DOHH2 (cell line): ENCODE results near the gene PDXK.

ENCODE experiments used
- EZH2phosphoT487 ChIP-seq: fragments of 200-600 bp; sonication (generic); IDR thresholded peaks from 2 replicates; pipeline ENCODE4 v1.6.1; 2017; ENCODE audit warnings: borderline replicate concordance, mild to moderate bottlenecking, antibody characterized with exemption, low read length, moderate library complexity, mixed read lengths
- TF ChIP-seq, protein P1 (sequence below): fragments of 200-600 bp; sonication (generic); IDR thresholded peaks from one replicate; pipeline ENCODE4 v1.5.1; 2014; ENCODE audit warnings: antibody characterized with exemption, mild to moderate bottlenecking, low read depth, low read length; ENCODE audit not compliant: poor library complexity, severe bottlenecking

DNA sequence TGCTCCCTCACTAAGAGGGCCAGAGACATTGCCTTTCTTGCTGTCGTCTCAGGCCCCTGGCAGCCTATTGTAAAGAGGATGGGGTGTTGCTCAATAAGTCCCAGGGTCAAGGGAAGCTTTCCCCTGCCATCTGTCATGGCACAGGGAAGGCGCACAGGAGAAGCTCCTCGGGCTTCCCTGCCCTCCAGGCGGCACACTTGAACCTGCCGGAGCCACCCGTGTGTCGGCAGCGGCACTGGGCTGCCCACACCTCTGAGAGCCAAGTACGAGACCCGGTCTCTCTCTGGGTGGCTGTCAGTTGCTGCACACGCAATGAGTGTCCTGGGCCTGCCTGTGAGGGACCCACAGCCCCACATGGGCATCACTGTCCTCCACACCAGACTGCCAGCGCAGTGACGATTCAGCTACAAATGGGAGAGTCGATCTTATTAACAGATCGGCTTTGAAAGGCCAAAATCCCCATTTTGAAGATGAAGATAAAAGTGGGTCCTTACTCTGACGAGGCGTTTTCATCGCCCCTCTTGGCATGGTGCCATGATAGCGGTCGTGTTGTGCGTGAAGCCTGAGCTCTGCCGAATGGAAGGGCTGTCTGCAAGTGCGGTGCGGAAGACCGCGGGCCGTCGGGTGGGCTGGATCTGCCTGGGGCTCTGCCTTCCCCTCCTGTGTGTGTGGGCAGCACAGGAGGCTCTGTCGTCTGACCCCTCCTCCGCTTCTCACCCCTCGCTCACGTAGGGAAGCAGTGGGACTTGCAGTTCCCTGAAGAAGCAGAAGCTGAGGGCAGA, 29.2 kb upstream of the PDXK start:
- TF ChIP-seq, protein P1, sequence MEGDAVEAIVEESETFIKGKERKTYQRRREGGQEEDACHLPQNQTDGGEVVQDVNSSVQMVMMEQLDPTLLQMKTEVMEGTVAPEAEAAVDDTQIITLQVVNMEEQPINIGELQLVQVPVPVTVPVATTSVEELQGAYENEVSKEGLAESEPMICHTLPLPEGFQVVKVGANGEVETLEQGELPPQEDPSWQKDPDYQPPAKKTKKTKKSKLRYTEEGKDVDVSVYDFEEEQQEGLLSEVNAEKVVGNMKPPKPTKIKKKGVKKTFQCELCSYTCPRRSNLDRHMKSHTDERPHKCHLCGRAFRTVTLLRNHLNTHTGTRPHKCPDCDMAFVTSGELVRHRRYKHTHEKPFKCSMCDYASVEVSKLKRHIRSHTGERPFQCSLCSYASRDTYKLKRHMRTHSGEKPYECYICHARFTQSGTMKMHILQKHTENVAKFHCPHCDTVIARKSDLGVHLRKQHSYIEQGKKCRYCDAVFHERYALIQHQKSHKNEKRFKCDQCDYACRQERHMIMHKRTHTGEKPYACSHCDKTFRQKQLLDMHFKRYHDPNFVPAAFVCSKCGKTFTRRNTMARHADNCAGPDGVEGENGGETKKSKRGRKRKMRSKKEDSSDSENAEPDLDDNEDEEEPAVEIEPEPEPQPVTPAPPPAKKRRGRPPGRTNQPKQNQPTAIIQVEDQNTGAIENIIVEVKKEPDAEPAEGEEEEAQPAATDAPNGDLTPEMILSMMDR = no peak
- no peak for TF ChIP-seq EZH2phosphoT487
